ENCODE measurements around the gene TAOK1.

DNA sequence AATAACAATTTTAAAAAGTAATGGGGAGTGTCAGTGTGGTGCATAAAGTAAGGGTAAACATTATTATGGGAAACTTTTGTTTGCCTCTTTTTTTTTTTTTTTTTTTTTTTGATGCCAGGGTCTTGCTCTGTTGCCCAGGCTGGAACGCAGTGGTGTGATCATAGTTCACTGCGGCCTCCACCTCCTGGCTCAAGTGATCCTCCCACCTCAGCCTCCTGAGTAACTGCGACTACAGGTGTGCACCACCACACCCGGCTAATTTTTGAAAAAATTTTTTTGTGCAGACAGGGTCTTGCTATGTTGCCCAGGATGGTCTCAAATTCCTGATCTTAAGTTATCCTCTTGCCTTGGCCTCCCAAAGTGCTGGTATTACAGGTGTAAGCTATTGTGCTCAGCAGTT is 10.7 kb downstream of the TAOK1 start:
- TF ChIP-seq, protein P1, sequence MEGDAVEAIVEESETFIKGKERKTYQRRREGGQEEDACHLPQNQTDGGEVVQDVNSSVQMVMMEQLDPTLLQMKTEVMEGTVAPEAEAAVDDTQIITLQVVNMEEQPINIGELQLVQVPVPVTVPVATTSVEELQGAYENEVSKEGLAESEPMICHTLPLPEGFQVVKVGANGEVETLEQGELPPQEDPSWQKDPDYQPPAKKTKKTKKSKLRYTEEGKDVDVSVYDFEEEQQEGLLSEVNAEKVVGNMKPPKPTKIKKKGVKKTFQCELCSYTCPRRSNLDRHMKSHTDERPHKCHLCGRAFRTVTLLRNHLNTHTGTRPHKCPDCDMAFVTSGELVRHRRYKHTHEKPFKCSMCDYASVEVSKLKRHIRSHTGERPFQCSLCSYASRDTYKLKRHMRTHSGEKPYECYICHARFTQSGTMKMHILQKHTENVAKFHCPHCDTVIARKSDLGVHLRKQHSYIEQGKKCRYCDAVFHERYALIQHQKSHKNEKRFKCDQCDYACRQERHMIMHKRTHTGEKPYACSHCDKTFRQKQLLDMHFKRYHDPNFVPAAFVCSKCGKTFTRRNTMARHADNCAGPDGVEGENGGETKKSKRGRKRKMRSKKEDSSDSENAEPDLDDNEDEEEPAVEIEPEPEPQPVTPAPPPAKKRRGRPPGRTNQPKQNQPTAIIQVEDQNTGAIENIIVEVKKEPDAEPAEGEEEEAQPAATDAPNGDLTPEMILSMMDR (IDR thresholded peaks at IDR 0.05; ENCODE audit: insufficient read depth, low read length) = no peak
- TF ChIP-seq SPI1 (IDR thresholded peaks at IDR 0.05; ENCODE audit: borderline replicate concordance, low read depth) (no peak), POLR2AphosphoS5 (IDR thresholded peaks at IDR 0.05; ENCODE audit: low read depth) (no peak)

Measured in HL-60 (cell line).